ENCODE measurements around the gene GRWD1.

- TF ChIP-seq EZH2 (IDR thresholded peaks at IDR 0.05; ENCODE audit: borderline replicate concordance, insufficient read depth, low read depth, low read length, poor library complexity, severe bottlenecking): no peak
- no peak for TF ChIP-seq CTCF (IDR thresholded peaks at IDR 0.05)
Measured at GRCh38 chr19:48451624-48452023, 5.8 kb downstream of the GRWD1 start.

All from B cell (primary cell).